ENCODE data around the gene ZBTB7B.

DNA sequence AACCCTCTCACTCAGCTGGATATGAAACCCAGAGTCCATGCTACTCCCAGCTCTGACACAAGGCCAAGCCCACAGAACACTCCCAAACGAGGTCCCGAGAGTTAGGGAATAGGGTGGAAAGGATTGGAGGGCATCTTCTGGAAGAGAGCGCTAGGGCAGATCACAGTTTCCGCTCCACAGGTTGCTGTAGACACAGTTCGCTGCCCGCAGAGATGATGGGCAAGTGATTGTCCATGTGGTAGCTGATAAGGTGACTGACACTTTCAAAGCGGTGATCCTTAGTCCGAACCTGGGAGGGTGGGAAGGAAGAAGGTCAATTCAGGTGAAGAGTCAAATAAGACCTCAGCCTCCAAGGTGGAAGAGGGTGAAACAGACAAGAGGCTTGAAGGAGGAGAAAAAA, 39.0 kb upstream of the ZBTB7B start:
- TF ChIP-seq, protein P1, sequence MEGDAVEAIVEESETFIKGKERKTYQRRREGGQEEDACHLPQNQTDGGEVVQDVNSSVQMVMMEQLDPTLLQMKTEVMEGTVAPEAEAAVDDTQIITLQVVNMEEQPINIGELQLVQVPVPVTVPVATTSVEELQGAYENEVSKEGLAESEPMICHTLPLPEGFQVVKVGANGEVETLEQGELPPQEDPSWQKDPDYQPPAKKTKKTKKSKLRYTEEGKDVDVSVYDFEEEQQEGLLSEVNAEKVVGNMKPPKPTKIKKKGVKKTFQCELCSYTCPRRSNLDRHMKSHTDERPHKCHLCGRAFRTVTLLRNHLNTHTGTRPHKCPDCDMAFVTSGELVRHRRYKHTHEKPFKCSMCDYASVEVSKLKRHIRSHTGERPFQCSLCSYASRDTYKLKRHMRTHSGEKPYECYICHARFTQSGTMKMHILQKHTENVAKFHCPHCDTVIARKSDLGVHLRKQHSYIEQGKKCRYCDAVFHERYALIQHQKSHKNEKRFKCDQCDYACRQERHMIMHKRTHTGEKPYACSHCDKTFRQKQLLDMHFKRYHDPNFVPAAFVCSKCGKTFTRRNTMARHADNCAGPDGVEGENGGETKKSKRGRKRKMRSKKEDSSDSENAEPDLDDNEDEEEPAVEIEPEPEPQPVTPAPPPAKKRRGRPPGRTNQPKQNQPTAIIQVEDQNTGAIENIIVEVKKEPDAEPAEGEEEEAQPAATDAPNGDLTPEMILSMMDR (conservative IDR thresholded peaks at IDR 0.05; ENCODE audit: low read length): no peak
- TF ChIP-seq EZH2phosphoT487 (IDR thresholded peaks at IDR 0.05; ENCODE audit: borderline replicate concordance, low read depth, low read length): no peak

Measured in OCI-LY7 (cell line).